ENCODE data around the gene PCDHB7. TPM values are rescaled to one million over a fixed set of nuclear protein-coding genes. Genes with fewer than 3 reads are reported as not detected.

Gene PCDHB7
- under 0.01 and 1.9 TPM in 2 replicates for total RNA-seq

DNA sequence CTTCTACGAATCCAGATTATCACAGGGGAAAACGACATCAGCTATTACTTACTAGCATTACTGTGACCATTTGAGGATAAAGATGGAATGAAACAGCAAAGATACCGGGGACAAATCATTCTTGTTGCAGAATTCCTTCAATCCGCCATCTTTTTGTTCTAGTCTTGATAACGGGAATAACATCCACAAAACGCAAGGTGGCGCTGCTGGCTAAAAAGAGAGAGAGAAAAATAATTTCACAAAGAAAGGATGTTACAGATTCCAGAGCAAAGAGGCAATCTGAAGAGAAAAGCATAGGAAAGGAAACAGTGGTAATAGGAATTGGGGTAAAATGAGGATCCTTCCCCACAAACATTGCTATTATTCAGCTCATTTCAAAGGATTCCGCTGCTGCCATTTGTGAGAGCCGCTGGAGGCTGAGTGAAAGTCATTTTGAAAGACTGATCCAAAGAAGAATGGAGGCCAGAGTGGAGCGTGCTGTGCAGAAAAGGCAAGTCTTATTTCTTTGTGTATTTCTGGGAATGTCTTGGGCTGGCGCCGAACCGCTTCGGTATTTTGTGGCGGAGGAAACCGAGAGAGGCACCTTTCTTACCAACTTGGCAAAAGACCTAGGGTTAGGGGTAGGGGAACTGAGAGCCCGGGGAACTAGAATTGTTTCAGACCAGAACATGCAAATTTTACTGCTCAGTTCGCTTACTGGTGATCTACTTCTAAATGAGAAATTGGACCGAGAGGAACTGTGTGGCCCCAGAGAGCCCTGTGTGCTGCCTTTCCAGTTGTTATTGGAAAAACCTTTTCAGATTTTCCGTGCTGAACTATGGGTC, at the start of gene PCDHB7:
Gene PCDHB7 (plus strand): TSS at position 264 of the 824 bp plus-strand sequence. CDS start 192 bp downstream, at position 456.

DNA sequence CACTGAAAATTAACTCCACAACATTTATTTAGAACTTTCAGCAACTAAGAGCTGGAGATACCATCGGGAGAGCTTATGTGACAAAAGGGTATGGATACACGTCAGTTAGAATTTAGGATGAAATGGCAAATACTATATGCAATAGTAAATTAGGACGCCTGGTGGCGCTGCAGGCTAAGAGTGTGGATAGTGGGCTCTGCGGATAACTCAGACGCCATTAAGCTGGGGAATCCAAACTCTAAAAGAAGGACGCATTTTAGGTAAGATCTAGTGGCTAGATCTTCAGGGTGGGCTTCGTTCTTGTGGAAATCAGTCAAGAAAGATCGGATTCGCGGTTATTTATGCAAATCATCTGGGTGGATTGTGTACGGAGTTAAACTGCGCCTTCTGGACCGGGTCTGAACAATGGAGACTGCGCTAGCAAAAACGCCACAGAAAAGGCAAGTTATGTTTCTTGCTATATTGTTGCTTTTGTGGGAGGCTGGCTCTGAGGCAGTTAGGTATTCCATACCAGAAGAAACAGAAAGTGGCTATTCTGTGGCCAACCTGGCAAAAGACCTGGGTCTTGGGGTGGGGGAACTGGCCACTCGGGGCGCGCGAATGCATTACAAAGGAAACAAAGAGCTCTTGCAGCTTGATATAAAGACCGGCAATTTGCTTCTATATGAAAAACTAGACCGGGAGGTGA, 37.3 kb upstream of the PCDHB7 start, which contains the start of gene PCDHB5:
Gene PCDHB5 (plus strand): TSS at position 177 of the 688 bp plus-strand sequence. CDS start 229 bp downstream, at position 406.

DNA sequence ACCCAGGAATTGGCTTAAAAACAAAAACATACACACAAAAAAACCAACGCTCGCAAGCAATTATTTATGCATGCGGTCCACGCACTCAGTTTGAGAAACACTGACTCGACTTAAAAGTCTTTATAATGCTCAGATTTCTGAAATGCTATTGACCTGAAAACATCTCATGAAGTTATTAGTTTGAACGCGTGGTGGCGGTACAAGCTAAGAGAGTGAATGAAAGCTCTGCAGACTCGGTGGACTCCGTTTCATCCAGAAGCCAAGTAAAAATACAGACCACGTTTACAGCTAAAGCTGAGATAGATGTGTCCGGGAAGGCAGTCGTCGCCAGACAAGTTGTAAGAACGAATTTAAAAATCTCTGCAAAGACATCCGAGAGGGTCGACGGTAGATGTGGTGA, 22.6 kb upstream of the PCDHB7 start, which contains the start of gene PCDHB6:
Gene PCDHB6 (plus strand): TSS at position 246 of the 400 bp plus-strand sequence. CDS start 201 bp downstream, outside the sequence.

DNA sequence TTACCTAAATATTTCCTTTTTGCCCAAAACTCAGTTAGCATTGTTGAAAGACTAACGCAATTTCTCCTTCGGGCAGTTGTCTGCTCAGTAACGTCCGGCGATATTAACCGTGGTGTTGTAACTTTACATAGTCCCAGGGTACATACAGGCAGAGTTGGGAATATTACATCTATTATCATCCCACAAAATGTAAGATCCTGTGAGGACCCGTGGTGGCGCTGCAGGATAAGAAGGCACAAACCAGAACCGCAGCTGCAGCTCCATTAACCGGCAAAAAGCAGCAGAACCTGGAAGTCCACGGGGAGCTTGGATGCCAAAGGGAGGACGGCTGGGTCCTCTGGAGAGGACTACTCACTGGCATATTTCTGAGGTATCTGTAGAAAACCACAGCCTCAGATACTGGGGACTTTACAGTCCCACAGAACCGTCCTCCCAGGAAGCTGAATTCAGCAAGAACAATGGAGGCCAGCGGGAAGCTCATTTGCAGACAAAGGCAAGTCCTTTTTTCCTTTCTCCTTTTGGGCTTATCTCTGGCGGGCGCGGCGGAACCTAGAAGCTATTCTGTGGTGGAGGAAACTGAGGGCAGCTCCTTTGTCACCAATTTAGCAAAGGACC, 5.2 kb downstream of the PCDHB7 start, which contains the start of gene PCDHB8:
Gene PCDHB8 (plus strand): TSS at position 214 of the 615 bp plus-strand sequence. CDS start 245 bp downstream, at position 459.

DNA sequence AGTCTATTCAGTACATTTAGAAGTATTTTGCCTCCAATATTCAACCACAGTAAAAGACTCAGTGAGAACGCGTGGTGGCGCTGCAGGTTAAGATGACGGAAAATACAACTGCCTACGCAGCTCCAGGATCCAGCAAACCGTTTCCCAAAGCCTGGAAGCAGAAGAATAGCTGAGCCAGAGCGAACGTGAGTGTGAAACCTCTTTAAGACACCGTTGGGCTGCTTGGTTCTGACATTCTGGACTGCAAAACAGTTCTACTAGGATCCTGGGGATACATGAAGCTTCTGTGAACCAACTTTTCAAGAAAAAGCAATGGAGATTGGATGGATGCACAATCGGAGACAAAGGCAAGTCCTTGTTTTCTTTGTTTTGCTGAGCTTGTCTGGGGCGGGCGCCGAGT, 9.8 kb downstream of the PCDHB7 start, which contains the start of gene PCDHB16:
Gene PCDHB16 (plus strand): TSS at position 140 of the 400 bp plus-strand sequence. CDS start 173 bp downstream, at position 313.

DNA sequence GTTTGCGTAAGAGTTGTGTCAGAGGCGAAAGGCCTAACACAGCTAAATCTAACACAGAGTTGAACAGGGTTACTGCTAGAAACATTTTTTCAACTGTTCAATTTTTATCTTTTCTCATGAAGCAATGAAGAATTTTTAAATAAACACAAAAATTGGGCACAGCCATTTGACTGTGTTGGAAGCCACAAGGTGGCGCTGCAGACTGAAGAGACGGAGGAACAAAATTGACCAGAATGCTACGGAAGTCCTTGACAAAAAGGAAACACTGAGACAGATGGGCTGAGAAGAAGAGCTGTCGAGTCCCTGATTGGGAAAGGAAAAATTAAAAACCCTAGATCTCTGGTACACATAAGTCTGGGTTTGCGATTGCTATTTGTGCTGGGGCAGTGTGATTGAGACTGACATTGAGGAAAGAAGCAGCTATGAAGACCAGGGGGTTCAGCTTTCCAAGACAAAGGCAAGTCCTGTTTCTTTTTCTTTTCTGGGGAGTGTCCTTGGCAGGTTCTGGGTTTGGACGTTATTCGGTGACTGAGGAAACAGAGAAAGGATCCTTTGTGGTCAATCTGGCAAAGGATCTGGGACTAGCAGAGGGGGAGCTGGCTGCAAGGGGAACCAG, 14.6 kb downstream of the PCDHB7 start, which contains the start of gene PCDHB9:
Gene PCDHB9 (plus strand): TSS at position 265 of the 616 bp plus-strand sequence. CDS start 158 bp downstream, at position 423.

DNA sequence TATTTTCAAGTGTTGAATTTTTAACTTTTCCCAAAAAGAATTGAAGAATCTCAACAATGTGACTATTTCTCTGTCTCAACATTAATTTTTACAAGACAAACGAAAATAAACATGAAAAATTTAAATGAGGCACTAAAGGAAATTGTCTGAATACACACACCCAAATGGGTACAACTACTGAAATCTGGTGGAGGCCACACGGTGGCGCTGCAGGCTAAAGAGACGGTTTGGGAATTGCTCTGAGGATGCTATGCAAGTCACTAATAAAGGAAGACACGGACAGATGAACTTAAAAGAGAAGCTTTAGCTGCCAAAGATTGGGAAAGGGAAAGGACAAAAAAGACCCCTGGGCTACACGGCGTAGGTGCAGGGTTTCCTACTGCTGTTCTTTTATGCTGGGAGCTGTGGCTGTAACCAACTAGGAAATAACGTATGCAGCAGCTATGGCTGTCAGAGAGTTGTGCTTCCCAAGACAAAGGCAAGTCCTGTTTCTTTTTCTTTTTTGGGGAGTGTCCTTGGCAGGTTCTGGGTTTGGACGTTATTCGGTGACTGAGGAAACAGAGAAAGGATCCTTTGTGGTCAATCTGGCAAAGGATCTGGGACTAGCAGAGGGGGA, 19.8 kb downstream of the PCDHB7 start, which contains the start of gene PCDHB10:
Gene PCDHB10 (plus strand): TSS at position 244 of the 616 bp plus-strand sequence. CDS start 200 bp downstream, at position 444.

DNA sequence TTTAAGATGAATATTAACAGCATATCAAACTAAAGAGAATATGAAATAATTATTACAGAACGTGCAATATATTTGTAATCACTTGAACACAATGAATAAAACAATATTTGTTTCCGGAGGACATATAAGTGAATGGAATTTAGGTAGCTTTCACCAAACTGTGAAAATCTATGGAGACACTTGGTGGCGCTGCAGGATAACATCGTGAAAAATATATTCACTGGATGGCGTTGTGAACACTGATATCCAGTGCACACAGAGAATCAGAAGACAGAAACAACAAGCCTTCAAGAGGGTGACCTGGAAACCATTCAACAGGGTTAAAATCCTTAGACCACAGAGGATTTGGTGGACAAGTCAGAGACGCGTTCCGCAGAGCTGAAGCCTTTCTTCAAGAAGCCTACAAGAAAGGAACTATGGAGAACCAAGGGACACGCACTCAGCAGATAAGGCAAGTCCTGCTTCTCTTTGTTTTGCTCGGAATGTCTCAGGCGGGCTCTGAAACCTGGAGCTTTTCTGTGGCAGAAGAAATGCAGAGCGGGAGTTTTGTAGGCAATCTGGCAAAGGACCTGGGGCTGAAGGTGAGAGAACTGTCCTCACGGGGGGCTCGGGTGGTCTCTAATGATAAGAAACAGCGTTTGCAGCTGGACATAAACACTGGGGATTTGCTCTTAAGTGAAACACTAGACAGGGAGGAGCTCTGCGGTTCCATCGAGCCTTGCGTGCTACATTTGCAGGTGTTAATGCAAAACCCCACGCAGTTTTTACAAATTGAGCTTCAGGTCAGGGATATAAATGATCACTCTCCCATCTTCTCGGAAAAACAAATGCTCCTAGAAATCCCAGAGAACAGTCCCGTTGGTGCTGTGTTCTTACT, 27.2 kb downstream of the PCDHB7 start, which contains the start of gene PCDHB11:
Gene PCDHB11 (plus strand): TSS at position 269 of the 877 bp plus-strand sequence. CDS start 148 bp downstream, at position 417.

DNA sequence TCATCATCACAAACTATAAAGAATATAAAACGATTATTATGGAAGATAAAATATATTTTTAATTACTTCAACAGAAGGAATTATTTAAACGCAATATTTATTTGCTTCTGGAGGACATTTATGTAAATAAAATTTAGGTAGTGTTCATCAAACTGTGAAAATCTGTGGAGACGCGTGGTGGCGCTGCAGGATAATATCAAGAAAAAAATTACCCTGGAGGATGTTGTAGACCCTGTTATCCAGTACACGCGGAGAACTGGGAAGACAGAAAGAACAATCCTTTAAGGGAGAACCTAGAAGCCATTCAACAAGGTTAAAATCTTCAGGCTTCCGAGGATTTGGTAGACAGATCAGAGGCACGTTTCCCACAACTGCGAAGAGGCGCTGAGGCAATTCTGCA, 36.0 kb downstream of the PCDHB7 start, which contains the start of gene PCDHB12:
Gene PCDHB12 (plus strand): TSS at position 242 of the 400 bp plus-strand sequence. CDS start 189 bp downstream, outside the sequence.

DNA sequence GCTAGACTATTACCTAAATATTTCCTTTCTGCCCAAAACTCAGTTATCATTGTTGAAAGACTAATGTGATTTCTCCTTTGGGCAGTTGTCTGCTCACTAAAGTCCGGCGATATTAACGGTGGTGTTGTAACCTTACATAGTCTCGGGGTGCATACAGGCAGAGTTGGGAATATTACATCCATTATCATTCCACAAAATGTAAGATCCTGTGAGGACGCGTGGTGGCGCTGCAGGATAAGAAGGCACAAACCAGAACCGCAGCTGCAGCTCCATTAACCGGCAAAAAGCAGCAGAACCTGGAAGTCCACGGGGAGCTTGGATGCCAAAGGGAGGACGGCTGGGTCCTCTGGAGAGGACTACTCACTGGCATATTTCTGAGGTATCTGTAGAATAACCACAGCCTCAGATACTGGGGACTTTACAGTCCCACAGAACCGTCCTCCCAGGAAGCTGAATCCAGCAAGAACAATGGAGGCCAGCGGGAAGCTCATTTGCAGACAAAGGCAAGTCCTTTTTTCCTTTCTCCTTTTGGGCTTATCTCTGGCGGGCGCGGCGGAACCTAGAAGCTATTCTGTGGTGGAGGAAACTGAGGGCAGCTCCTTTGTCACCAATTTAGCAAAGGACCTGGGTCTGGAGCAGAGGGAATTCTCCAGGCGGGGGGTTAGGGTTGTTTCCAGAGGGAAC, 41.4 kb downstream of the PCDHB7 start, which contains the start of gene PCDHB13:
Gene PCDHB13 (plus strand): TSS at position 264 of the 684 bp plus-strand sequence. CDS start 205 bp downstream, at position 469.

DNA sequence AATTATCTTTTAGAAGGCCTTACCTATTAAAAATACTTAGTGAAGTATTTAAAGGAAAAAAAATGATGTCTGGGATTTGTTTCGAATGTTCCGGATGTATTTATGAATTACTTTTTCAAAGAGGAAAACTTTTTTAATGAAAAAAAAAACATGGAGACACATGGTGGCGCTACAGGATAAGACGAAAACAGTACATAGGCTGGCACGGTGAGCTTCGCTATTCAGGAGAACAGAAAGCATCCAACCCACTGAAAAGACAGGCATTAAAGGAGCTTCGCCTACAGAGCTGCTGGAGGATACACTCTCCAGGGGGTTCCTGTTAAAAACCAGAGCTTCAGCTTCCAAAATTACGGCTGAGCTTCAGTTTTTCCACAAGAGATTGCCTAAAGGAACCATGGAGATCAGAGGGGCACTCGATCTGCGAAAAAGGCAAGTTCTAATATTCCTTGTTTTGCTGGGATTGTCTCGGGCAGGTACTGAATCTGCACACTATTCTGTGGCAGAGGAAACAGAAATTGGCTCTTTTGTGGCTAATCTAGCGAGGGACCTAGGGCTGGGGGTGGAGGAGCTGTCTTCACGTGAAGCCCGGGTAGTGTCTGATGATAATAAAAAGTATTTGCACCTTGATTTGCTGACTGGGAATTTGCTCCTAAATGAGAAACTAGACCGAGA, 50.8 kb downstream of the PCDHB7 start, which contains the start of gene PCDHB14:
Gene PCDHB14 (plus strand): TSS at position 232 of the 672 bp plus-strand sequence. CDS start 163 bp downstream, at position 395.

Other genes starting within 250 kb of the PCDHB7 start
- gene PCDHAC1, start 246.3 kb upstream of the PCDHB7 start, total RNA-seq, result 0.26 TPM in 1 of 2 replicates, not detected in the other
- gene PCDHAC2, start 206.2 kb upstream of the PCDHB7 start, total RNA-seq, result 0.39 TPM in 1 of 2 replicates, not detected in the other
- gene PCDHB1, start 121.3 kb upstream of the PCDHB7 start, total RNA-seq, result not detected in 2 replicates
- under 0.01 and 1.2 TPM in 2 replicates for gene PCDHB2, start 78.0 kb upstream of the PCDHB7 start, total RNA-seq
- 0.13 and 0.16 TPM in 2 replicates for gene PCDHB3, start 72.2 kb upstream of the PCDHB7 start, total RNA-seq
- gene PCDHB4, start 50.8 kb upstream of the PCDHB7 start, total RNA-seq, result under 0.01 TPM in 1 of 2 replicates, not detected in the other
- gene PCDHB5, start 37.4 kb upstream of the PCDHB7 start, total RNA-seq, result 0.39 and 1.3 TPM in 2 replicates
- 0.64 TPM in 1 of 2 replicates, not detected in the other for gene PCDHB6, start 22.6 kb upstream of the PCDHB7 start, total RNA-seq
- gene PCDHB8, start 5.1 kb downstream of the PCDHB7 start, total RNA-seq, result not detected in 2 replicates
- 0.08 and 0.13 TPM in 2 replicates for gene PCDHB16, start 9.7 kb downstream of the PCDHB7 start, total RNA-seq
- gene PCDHB9, start 14.5 kb downstream of the PCDHB7 start, total RNA-seq, result 0.08 TPM in 1 of 2 replicates, not detected in the other
- gene PCDHB10, start 19.7 kb downstream of the PCDHB7 start, total RNA-seq, result 0.13 and 0.24 TPM in 2 replicates
- gene PCDHB11, start 27.0 kb downstream of the PCDHB7 start, total RNA-seq, result 0.13 and 1.7 TPM in 2 replicates
- gene PCDHB12, start 36.1 kb downstream of the PCDHB7 start, total RNA-seq, result 0.08 TPM in 1 of 2 replicates, not detected in the other
- gene PCDHB13, start 41.3 kb downstream of the PCDHB7 start, total RNA-seq, result 0.26 and 1.0 TPM in 2 replicates
- gene PCDHB14, start 50.7 kb downstream of the PCDHB7 start, total RNA-seq, result 1.4 TPM in 1 of 2 replicates, not detected in the other
- gene PCDHB15, start 72.8 kb downstream of the PCDHB7 start, total RNA-seq, result under 0.01 and 0.48 TPM in 2 replicates
- not detected in 2 replicates for gene SLC25A2, start 131.4 kb downstream of the PCDHB7 start, total RNA-seq
- 45.3 and 69.6 TPM in 2 replicates for gene TAF7, start 148.1 kb downstream of the PCDHB7 start, total RNA-seq
- 0.13 and 0.64 TPM in 2 replicates for gene PCDHGA1, start 157.9 kb downstream of the PCDHB7 start, total RNA-seq
- 0.39 and 3.8 TPM in 2 replicates for gene PCDHGA2, start 166.1 kb downstream of the PCDHB7 start, total RNA-seq
- gene PCDHGA3, start 171.2 kb downstream of the PCDHB7 start, total RNA-seq, result 0.65 and 0.72 TPM in 2 replicates
- gene PCDHGB1, start 177.5 kb downstream of the PCDHB7 start, total RNA-seq, result 0.39 and 2.2 TPM in 2 replicates
- 0.78 and 6.0 TPM in 2 replicates for gene PCDHGA4, start 182.4 kb downstream of the PCDHB7 start, total RNA-seq
- 0.39 and 3.0 TPM in 2 replicates for gene PCDHGB2, start 187.3 kb downstream of the PCDHB7 start, total RNA-seq
- 0.13 and 1.3 TPM in 2 replicates for gene PCDHGA5, start 191.5 kb downstream of the PCDHB7 start, total RNA-seq
- 0.39 and 6.1 TPM in 2 replicates for gene PCDHGB3, start 197.6 kb downstream of the PCDHB7 start, total RNA-seq
- gene PCDHGA6, start 201.2 kb downstream of the PCDHB7 start, total RNA-seq, result 1.0 and 3.0 TPM in 2 replicates
- gene PCDHGA7, start 210.1 kb downstream of the PCDHB7 start, total RNA-seq, result 0.65 and 4.0 TPM in 2 replicates
- gene PCDHGB4, start 215.1 kb downstream of the PCDHB7 start, total RNA-seq, result 3.7 and 9.3 TPM in 2 replicates
- gene PCDHGA8, start 220.0 kb downstream of the PCDHB7 start, total RNA-seq, result 0.65 and 1.2 TPM in 2 replicates
- 7.6 and 13.0 TPM in 2 replicates for gene PCDHGB5, start 225.3 kb downstream of the PCDHB7 start, total RNA-seq
- 1.4 and 7.8 TPM in 2 replicates for gene PCDHGA9, start 230.1 kb downstream of the PCDHB7 start, total RNA-seq
- gene PCDHGB6, start 235.4 kb downstream of the PCDHB7 start, total RNA-seq, result 1.2 and 5.7 TPM in 2 replicates
- 3.4 and 11.8 TPM in 2 replicates for gene PCDHGA10, start 240.3 kb downstream of the PCDHB7 start, total RNA-seq
- gene PCDHGB7, start 245.0 kb downstream of the PCDHB7 start, total RNA-seq, result 7.2 and 23.6 TPM in 2 replicates
- gene PCDHGA11, start 248.4 kb downstream of the PCDHB7 start, total RNA-seq, result 5.9 and 13.7 TPM in 2 replicates

All from epithelial cell of alveolus of lung (primary cell).